ENCODE data around the gene CDH5.

Gene CDH5

GRCh38 chr16:66366433-66367299, at the start of gene CDH5:
Gene CDH5, plus strand, starts transcription at chr16:66366691. Its CDS starts 12,647 bp downstream, at chr16:66379338.
- no peak within 1 kb of the TSS for H3K4me3 ChIP-seq (ENCODE audit: low read length)
- DNase-seq (ENCODE audit: low read depth) = no peak
- no peak for TF ChIP-seq CTCF (IDR thresholded peaks at IDR 0.05; ENCODE audit: insufficient read depth, low read depth, low read length, missing control alignments)

GRCh38 chr16:66318505-66318904, 48.0 kb upstream of the CDH5 start:
- TF ChIP-seq CTCF (IDR thresholded peaks at IDR 0.05; ENCODE audit: insufficient read depth, low read depth, low read length, missing control alignments) = no peak
- no peak for DNase-seq (ENCODE audit: low read depth)

GRCh38 chr16:66320774-66321173, 45.7 kb upstream of the CDH5 start:
- no peak for TF ChIP-seq CTCF (IDR thresholded peaks at IDR 0.05; ENCODE audit: insufficient read depth, low read depth, low read length, missing control alignments)
- no peak overlapping the region for H3K4me3 ChIP-seq (ENCODE audit: low read length)
- no peak for DNase-seq (ENCODE audit: low read depth)

More at GRCh38 chr16:66318505-66318904, 48.0 kb upstream of the CDH5 start:
- no peak overlapping the region for H3K4me3 ChIP-seq (ENCODE audit: low read length)

GRCh38 chr16:66322174-66322573, 44.3 kb upstream of the CDH5 start:
- H3K4me3 ChIP-seq (ENCODE audit: low read length) = no peak overlapping the region
- DNase-seq (ENCODE audit: low read depth) = no peak
- TF ChIP-seq CTCF (IDR thresholded peaks at IDR 0.05; ENCODE audit: insufficient read depth, low read depth, low read length, missing control alignments) = no peak

- TF ChIP-seq CTCF (IDR thresholded peaks at IDR 0.05; ENCODE audit: insufficient read depth, low read depth, low read length, missing control alignments) = no peak
- peak; percentile 53 for DNase-seq (ENCODE audit: low read depth)
- no peak overlapping the region for H3K4me3 ChIP-seq (ENCODE audit: low read length)
These were observed 41.5 kb upstream of the CDH5 start for GRCh38 chr16:66324815-66325515.

- no peak overlapping the region for H3K4me3 ChIP-seq (ENCODE audit: low read length)
- DNase-seq (ENCODE audit: low read depth) = no peak
- no peak for TF ChIP-seq CTCF (IDR thresholded peaks at IDR 0.05; ENCODE audit: insufficient read depth, low read depth, low read length, missing control alignments)
These were observed 40.6 kb upstream of the CDH5 start for GRCh38 chr16:66325717-66326376.

Data from epithelial cell of esophagus (primary cell).